ENCODE measurements around the gene RGS12. TPM values are rescaled to one million over a fixed set of nuclear protein-coding genes. Genes with fewer than 3 reads are reported as not detected.

RGS12 gene
- polyA plus RNA-seq, 2 of the 4 experiments (the other 2 are of a cell fraction): 7.4 to 8.9 TPM

GRCh38 chr4:3320361-3321023 lies 27.7 kb downstream of the RGS12 start:
- no peaks in the 10 kb centered on the region for H3K9me3 ChIP-seq
- no peaks in the 10 kb centered on the region for H3K4me1 ChIP-seq
- DNase-seq (ENCODE audit: low read depth in 1 of 2, low spot score in 1 of 2): no peak
- no peak overlapping the region for H3K4me3 ChIP-seq
- no peak overlapping the region for H3K27ac ChIP-seq
- no peak overlapping the region for H3K4me2 ChIP-seq
- 91% methylated on average over 20 of the region's 21 CpGs for WGBS (ENCODE audit: missing lambda C conversion rate)
- no peak for ATAC-seq
- ChIA-PET POLR2A (no interaction called here), CTCF (no interaction called here)
- no peak for FAIRE-seq
- TF ChIP-seq RCOR1 (IDR thresholded peaks at IDR 0.05; ENCODE audit: low read depth, low read length) (no peak), TFCP2L1 (CRISPR knock-in tag; IDR thresholded peaks at IDR 0.05) (no peak), NFE2L2 (conservative IDR thresholded peaks at IDR 0.05; ENCODE audit: low read length) (no peak), PBX3 (IDR thresholded peaks at IDR 0.05) (no peak), ESRRA (IDR thresholded peaks at IDR 0.05; ENCODE audit: borderline replicate concordance, low read length) (no peak), RAD21 (conservative IDR thresholded peaks at IDR 0.05 in 1 of 2, IDR thresholded peaks at IDR 0.05 in 1 of 2) (no peak), EP300 (IDR thresholded peaks at IDR 0.05) (no peak), NR3C1 (IDR thresholded peaks at IDR 0.05) (no peak), JUN (IDR thresholded peaks at IDR 0.05) (no peak), MAX (IDR thresholded peaks at IDR 0.05) (no peak)

GRCh38 chr4:3321295-3321889 lies 28.6 kb downstream of the RGS12 start:
- ATAC-seq: no peak
- Histone ChIP-seq H3K9me3 (no peaks in the 10 kb centered on the region), H3K4me1 (no peaks in the 10 kb centered on the region), H3K4me2 (no peak overlapping the region), H3K4me3 (no peak overlapping the region), H3K27ac (no peak overlapping the region)
- FAIRE-seq: no peak
- ChIA-PET CTCF (interaction anchor here (0.5 to 1.0 kb wide), 2 partner anchors 91 to 122 kb away, joined by 3 read pairs; no protein-coding TSS in a partner anchor), POLR2A (no interaction called here)
- TF ChIP-seq NFE2L2 (conservative IDR thresholded peaks at IDR 0.05; ENCODE audit: low read length) (no peak), CBX8 (IDR thresholded peaks at IDR 0.05) (no peak), ATOH8 (CRISPR knock-in tag; IDR thresholded peaks at IDR 0.05; ENCODE audit: low read depth) (no peak), FOSL2 (IDR thresholded peaks at IDR 0.05) (no peak), FOSL2 (CRISPR knock-in tag; IDR thresholded peaks at IDR 0.05) (no peak), POLR2A (IDR thresholded peaks at IDR 0.05; ENCODE audit: low read length) (no peak), REST (IDR thresholded peaks at IDR 0.05) (no peak), CHD2 (IDR thresholded peaks at IDR 0.05; ENCODE audit: low read length, partially characterized antibody) (no peak), CEBPB (IDR thresholded peaks at IDR 0.05) (no peak), JUN (IDR thresholded peaks at IDR 0.05) (no peak), CBX2 (IDR thresholded peaks at IDR 0.05; ENCODE audit: borderline replicate concordance, low read depth) (no peak), ZFP36 (IDR thresholded peaks at IDR 0.05; ENCODE audit: borderline replicate concordance, partially characterized antibody) (no peak), EP300 (IDR thresholded peaks at IDR 0.05) (no peak), TFCP2L1 (CRISPR knock-in tag; IDR thresholded peaks at IDR 0.05) (no peak), PBX3 (IDR thresholded peaks at IDR 0.05) (no peak), HDAC2 (IDR thresholded peaks at IDR 0.05) (no peak), RNF2 (IDR thresholded peaks at IDR 0.05; ENCODE audit: borderline replicate concordance, low read depth) (no peak), MAZ (IDR thresholded peaks at IDR 0.05; ENCODE audit: borderline replicate concordance, low read depth, low read length) (no peak)
- DNase-seq (ENCODE audit: low read depth in 1 of 2, low spot score in 1 of 2): no peak
- 87% methylated on average over 9 of the region's 14 CpGs for WGBS (ENCODE audit: missing lambda C conversion rate)

Data from A549 (cell line).